ENCODE results near the gene HDGFL2. TPM values are rescaled to one million over a fixed set of nuclear protein-coding genes. Genes with fewer than 3 reads are reported as not detected.

Gene HDGFL2
- total RNA-seq, 1 donor from 2014 or later: 77.9 TPM

DNA sequence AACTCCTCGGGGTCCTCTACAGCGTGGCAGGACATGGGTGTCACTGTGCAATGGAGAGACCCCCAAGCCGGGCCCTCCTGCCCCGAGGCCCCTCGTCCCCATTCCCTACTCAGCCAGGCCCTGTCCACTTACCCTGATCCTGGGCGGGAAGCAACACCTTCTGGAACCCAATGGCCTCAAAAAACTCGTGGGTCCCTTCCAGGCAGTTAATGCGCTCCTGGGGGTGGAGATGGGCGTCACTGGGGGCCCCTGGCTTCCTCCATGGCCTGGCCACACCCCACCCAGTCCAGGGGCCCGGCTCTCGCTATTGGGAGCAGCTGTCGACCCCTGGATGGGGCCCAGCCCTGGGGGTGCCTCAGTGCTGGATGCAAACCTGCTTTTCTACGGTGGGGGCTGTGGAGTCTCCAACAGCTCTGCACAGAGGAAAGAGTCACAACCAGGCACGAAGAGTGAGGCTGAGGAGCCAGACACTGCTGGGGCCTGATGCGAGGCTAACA is 25.3 kb upstream of the HDGFL2 start:
- H3K4me1 Mint-ChIP-seq (ENCODE audit: unreplicated experiment): no peaks in the 10 kb centered on the region
- H3K9me3 Mint-ChIP-seq: no peaks in the 10 kb centered on the region
- TF ChIP-seq, protein P1, sequence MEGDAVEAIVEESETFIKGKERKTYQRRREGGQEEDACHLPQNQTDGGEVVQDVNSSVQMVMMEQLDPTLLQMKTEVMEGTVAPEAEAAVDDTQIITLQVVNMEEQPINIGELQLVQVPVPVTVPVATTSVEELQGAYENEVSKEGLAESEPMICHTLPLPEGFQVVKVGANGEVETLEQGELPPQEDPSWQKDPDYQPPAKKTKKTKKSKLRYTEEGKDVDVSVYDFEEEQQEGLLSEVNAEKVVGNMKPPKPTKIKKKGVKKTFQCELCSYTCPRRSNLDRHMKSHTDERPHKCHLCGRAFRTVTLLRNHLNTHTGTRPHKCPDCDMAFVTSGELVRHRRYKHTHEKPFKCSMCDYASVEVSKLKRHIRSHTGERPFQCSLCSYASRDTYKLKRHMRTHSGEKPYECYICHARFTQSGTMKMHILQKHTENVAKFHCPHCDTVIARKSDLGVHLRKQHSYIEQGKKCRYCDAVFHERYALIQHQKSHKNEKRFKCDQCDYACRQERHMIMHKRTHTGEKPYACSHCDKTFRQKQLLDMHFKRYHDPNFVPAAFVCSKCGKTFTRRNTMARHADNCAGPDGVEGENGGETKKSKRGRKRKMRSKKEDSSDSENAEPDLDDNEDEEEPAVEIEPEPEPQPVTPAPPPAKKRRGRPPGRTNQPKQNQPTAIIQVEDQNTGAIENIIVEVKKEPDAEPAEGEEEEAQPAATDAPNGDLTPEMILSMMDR (conservative IDR thresholded peaks at IDR 0.05): no peak
- no peak for DNase-seq (ENCODE audit: extremely low spot score, unreplicated experiment)
- H3K27me3 Mint-ChIP-seq: no peaks in the 10 kb centered on the region
- H3K36me3 Mint-ChIP-seq: no peaks in the 10 kb centered on the region
- no peak overlapping the region for H3K4me3 Mint-ChIP-seq
- no peak overlapping the region for H3K27ac Mint-ChIP-seq

DNA sequence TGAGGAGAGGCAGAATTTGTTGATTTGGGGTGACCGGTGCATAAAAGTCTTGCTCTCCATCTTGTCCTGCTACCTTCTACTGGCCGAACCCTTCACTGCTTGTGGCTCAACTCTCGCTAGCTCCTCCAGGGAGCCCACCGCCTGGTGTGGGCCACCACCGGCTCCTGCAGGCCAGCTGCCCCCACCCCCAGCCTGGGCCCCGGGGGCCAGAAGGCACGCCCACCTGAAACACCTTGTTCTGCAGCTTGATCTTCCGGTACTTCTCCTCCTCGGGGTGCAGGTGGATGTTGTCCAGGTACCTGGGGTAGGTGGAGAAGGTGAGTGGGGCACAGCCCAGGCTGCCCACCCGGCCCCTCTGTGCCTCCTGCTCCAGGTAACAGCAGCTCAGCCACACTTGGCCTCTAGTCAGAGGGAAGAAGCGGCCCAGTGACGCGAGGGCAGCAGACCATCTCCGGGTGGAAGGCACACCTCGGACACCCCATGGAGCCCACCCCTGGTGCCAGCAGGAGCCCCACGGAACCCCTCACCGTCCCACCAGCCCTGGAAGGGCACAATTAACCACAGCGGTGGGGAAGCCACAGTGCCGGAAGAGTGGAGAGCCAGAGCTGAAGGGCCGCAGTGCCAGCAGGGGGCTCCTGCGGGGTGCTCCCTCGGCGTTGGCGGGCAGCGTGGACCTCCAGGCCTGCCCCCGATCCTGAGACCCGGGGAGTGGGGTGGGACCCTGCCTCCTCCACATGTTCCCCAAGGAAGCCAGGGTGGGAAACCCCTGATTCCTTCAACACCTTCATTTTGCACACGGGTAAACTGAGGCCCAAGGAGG is 24.6 kb upstream of the HDGFL2 start:
- Mint-ChIP-seq H3K36me3 (no peaks in the 10 kb centered on the region), H3K27me3 (no peaks in the 10 kb centered on the region), H3K4me1 (ENCODE audit: unreplicated experiment) (no peaks in the 10 kb centered on the region), H3K4me3 (no peak overlapping the region), H3K27ac (no peak overlapping the region), H3K9me3 (no peaks in the 10 kb centered on the region)
- no peak for DNase-seq (ENCODE audit: extremely low spot score, unreplicated experiment)
- TF ChIP-seq, protein P1 (conservative IDR thresholded peaks at IDR 0.05): no peak

DNA sequence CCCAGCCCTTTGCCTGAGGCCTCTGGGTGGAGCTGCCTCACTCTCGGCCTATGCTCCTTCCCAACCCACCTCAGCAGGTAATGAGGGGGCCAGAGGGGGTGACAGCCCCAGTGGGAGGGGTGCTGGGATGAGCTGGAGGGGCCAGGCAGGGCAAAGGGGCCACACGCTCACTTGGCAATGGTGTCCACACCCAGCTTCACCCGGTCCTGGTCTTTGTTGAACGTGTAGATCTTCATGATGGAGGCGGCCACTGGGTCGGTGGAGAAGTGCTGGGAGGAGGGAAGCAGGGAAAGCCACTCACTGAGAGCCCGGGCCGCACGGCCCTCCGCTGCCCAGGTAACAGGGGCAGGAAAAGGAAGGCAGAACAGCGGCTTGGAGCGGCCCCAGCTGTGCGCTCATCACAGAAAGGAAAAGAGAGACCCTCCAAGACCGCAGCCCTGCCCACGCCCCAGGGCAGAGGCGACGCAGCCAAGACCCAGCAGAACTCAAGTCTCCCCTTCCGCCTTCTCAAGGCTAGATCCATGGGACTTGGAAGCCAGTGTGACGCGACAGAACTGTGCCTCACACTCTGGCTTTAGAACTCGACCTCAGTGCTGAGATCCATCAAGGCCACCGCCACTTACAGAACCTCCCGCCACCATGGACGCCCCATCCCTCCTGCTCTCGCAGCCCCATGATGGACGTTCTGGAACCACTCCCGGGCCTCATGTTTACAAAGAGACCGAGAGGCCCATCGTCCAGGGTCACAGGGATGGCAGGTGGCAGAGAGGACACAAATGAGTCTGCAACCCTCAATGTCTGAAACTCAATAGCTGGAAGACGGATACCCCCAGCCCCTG is 23.7 kb upstream of the HDGFL2 start:
- no peaks in the 10 kb centered on the region for H3K27me3 Mint-ChIP-seq
- H3K36me3 Mint-ChIP-seq: no peaks in the 10 kb centered on the region
- no peak overlapping the region for H3K27ac Mint-ChIP-seq
- no peak overlapping the region for H3K4me3 Mint-ChIP-seq
- H3K9me3 Mint-ChIP-seq: no peaks in the 10 kb centered on the region
- no peaks in the 10 kb centered on the region for H3K4me1 Mint-ChIP-seq (ENCODE audit: unreplicated experiment)
- TF ChIP-seq, protein P1 (conservative IDR thresholded peaks at IDR 0.05): no peak
- DNase-seq (ENCODE audit: extremely low spot score, unreplicated experiment): no peak

DNA sequence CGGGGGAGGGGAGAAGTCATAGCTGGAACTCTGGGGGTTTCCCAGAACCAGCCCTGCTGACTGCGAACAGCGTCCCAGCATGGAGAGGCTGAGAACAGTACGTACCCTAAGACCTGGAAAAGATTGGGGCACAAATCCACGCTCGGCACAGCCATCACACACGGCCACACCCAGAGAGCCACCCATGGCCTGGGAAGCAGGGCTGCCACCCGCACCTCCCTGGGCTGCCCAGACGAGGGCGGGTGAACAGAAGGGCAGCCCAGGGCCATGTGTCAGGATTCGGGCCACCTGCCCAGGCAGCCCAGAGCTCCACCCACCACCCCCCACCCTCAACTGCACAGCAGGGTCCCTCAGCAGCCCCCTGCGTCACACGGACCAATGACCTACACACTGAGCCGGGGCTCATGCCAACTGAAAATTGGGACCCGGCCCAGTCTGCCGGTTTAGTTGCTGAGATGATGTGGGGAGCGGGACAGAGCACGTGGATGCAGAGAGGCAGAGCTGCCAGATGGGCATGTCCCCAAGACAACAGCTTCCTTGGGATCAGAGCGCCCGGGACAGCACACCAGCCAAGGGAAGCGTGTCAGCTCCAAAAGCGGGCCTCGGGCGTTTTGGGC is 23.0 kb upstream of the HDGFL2 start:
- Mint-ChIP-seq H3K27me3 (no peaks in the 10 kb centered on the region), H3K36me3 (no peaks in the 10 kb centered on the region), H3K9me3 (no peaks in the 10 kb centered on the region), H3K4me1 (ENCODE audit: unreplicated experiment) (no peaks in the 10 kb centered on the region), H3K27ac (no peak overlapping the region), H3K4me3 (no peak overlapping the region)
- TF ChIP-seq, protein P1 (conservative IDR thresholded peaks at IDR 0.05): no peak
- DNase-seq (ENCODE audit: extremely low spot score, unreplicated experiment): no peak

DNA sequence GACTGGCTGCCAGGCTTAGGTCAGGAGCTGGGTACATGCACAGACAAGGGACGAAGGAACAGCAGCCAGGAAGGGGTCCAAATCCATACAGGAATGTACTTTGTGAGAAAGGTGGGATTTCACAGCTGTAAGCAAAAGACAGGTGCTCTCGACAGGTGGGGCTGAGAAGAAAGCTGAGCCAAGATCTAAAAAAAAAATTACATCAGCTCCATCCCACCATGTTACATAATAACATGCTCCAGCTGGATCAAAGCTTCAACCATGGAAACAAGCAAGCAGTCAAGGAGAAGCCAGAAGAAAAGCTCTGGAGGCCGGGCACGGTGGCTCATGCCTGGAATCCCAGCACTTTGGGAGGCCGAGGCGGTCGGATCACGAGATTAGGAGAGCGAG is 22.5 kb upstream of the HDGFL2 start:
- Mint-ChIP-seq H3K4me3 (no peak overlapping the region), H3K27ac (no peak overlapping the region), H3K36me3 (no peaks in the 10 kb centered on the region), H3K27me3 (no peaks in the 10 kb centered on the region), H3K9me3 (no peaks in the 10 kb centered on the region), H3K4me1 (ENCODE audit: unreplicated experiment) (no peaks in the 10 kb centered on the region)
- TF ChIP-seq, protein P1 (conservative IDR thresholded peaks at IDR 0.05): no peak
- DNase-seq (ENCODE audit: extremely low spot score, unreplicated experiment): no peak
